CD4-positive, alpha-beta T cell treated with Interleukin-6 at 100 ng/mL for 8 hours (primary cell): ENCODE data around the gene NAA10.

Source experiments
- DNase-seq: peaks from one replicate; pipeline ENCODE4 v3.0.0-alpha.2; 2020; ENCODE audit warnings: mixed read lengths, low spot score

NAA10 gene

DNA sequence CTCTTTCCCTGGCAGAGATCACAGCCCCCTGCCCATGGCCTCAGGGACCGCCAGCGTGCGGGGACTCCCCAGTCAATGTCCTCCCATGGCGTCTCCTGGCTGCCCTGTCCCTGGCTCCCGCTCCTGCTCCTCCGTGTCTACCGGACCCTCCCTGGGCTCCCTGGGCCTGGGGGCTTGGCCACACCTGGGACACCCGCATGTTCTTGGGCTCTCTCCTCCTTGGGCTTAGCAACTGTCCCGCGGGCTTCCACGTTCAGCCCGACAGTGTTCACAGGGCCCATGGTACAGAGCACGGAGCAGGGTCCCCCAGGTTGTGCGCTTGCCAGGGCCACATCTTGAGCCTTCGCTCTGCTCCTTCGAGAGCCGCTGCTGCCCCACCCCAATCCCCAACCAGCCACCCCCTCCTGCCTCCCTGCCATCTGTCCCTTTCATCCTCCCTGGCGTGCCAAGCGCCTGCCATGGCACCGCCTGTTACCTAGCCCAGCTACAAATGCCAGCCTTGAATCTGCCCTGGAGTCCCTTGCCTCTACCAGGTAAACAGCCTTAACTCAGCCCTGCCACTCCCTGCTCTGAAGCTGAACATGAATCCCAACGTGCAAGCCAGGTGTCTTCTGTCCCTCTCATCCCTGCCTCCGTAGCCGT, 26.5 kb downstream of the NAA10 start:
- no peak for DNase-seq

- DNase-seq = no peak
Measured at GRCh38 chrX:153907456-153907855, 27.4 kb downstream of the NAA10 start.

DNA sequence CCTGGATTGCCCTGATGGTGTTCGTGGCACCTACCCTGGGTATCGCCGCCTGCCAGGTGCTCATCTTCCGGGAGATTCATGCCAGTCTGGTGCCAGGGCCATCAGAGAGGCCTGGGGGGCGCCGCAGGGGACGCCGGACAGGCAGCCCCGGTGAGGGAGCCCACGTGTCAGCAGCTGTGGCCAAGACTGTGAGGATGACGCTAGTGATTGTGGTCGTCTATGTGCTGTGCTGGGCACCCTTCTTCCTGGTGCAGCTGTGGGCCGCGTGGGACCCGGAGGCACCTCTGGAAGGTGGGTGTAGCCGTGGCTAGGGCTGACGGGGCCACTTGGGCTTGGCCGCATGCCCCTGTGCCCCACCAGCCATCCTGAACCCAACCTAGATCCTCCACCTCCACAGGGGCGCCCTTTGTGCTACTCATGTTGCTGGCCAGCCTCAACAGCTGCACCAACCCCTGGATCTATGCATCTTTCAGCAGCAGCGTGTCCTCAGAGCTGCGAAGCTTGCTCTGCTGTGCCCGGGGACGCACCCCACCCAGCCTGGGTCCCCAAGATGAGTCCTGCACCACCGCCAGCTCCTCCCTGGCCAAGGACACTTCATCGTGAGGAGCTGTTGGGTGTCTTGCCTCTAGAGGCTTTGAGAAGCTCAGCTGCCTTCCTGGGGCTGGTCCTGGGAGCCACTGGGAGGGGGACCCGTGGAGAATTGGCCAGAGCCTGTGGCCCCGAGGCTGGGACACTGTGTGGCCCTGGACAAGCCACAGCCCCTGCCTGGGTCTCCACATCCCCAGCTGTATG, 28.5 kb downstream of the NAA10 start:
- no peak for DNase-seq

GRCh38 chrX:153905481-153906095, 29.2 kb downstream of the NAA10 start:
- DNase-seq = no peak

DNA sequence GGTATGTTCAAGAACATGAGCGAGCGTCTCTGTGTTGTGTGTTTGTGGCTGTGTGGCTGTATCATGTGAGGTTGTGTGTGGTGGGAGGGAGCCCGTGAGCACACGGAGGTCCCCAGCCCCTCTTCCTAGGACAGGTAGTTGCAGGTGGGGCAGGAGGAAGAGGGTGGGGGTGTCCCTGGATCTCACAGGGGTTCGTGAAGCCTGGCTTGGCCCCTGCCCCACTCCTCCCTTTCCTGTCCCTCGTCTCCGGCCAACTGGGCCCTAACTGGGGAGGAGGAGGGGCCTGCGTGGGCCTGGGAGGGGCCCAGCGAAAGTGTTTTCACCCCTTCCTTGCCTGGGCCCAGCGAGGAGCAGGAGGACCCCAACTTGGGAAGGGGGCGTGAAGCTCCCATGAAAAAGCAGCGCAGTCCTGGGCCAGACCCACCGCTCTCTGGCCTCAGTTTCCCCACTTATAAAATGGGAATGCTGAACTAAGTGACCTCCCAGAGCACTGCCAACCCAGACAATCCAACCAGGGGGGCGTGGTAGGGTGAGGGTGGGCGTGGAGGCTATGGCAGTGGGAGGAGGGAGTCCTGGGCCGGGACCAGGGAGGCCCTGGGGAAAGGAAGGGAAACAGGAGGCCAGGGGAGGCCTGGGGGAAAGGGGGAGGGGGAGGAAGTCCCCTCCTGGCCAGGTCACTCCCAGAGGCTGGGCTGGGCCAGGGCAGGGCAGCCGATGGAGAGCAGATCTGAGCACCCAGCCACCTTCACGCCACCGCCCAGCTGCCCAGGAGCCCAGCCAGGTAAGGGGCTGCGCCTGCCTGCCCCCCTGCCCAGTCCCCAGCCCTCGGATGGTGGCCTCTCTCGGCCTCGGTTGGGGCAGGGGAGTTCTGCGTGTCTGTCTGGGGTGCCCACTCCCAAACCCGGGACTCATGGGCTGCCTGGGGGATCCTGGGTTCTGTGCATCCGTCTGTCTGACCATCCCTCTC, 30.6 kb downstream of the NAA10 start, which contains the start of gene AVPR2:
Gene AVPR2, plus strand, starts transcription at position 683 of the 967 bp plus-strand sequence. CDS start 473 bp downstream, outside the sequence.
- no peak for DNase-seq

GRCh38 chrX:153903238-153903980, 31.4 kb downstream of the NAA10 start:
- no peak for DNase-seq

DNA sequence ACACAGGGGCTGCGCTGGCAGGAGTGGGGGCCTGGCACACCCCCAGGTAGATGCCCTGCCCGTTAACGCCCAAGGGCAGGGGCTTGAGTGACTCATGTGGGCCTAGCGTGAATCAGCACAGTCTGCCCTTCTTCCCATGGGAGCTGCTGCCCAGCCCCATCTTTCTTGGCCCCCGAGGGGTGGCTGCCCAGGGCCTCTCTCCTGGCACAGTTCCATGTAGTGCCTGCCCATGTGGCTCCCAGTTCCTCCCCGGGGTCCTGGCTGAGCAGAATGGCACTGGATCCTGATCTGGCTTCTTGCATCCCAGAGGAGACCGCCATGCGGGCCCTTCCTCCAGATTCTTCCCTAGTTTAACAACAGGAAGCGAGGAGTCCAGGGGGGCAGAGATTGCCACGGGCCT, 32.5 kb downstream of the NAA10 start:
- DNase-seq = no peak

- DNase-seq = no peak
Measured at GRCh38 chrX:153901753-153902140, 33.1 kb downstream of the NAA10 start.

GRCh38 chrX:153900831-153901752, 33.7 kb downstream of the NAA10 start:
- peak; percentile 72 for DNase-seq

- DNase-seq = no peak
Measured at GRCh38 chrX:153897899-153898298, 36.9 kb downstream of the NAA10 start.

- DNase-seq = no peak
Measured at GRCh38 chrX:153889123-153889522, 45.7 kb downstream of the NAA10 start.

DNA sequence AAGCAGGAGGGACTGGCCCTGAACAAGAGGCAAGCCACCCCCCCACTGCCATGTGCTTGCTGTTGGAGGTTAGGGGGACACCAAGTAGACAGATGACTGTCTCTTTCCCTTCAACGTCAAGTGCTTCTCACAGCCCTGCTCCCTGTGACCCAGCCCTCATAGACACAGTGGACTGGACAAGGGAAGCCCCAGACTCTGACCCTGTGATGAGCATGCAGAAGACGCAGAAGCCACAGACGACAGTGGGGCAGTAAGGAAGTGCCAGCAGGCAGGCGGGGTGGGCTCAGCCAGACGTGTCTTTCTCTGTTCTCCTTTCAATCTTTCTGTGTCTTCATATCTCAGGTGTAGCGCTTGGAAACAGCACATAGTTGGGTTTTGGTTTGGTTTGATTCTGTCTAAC, 46.5 kb downstream of the NAA10 start:
- DNase-seq = no peak

GRCh38 chrX:153887385-153887784, 47.5 kb downstream of the NAA10 start:
- DNase-seq = no peak

- no peak for DNase-seq
Measured at GRCh38 chrX:153886915-153887314, 47.9 kb downstream of the NAA10 start.

DNA sequence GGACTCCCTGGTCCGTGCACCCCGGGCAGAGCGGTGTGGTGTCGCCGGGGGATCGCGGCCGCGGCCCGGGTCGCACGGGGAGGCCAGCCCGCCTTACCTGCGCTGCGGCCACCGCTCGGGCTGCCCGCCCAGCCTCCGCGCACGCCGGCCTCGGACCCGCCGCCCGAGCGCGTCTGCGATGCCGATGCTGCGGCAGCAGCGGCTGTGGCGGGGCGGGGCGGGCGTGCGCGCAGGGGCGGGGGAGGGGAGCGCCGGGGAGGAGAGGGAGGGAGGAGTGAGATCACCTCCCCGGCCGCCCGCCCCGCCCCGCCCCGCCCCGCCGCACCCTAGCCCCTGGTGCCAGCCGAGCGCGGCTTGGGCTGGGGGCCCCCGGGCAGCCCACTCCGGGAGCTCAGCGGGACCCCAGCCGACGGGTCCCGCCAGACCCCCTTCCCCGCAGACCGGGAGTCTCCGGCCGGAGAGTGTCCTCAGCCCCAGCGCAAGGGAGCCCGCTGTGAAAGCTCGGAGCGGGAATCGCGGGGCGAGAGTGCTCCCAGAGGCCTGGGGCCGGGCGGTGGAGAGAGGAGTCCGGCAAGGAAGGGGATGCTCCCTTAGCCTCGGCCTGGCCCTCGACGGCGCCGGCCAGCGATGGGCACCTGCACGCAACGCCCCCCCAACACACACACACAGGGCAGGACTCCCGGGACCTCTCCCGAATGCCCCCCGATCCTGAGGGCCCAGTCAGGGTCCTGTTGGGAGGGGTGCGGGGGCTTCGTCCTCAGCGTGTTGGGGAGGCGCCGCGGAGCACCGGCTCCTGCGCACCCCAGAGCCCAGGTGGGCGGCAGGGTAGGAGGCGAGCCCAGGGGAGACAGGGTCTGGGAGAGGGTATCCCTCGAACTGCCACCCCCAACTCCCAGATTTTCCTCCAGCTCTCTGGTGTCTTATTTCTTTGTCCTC, 48.6 kb downstream of the NAA10 start, which contains the start of gene L1CAM:
Gene L1CAM, minus strand, starts transcription at position 206 of the 936 bp plus-strand sequence. CDS start 10,337 bp downstream, outside the sequence.
- DNase-seq = peak; percentile 41

DNA sequence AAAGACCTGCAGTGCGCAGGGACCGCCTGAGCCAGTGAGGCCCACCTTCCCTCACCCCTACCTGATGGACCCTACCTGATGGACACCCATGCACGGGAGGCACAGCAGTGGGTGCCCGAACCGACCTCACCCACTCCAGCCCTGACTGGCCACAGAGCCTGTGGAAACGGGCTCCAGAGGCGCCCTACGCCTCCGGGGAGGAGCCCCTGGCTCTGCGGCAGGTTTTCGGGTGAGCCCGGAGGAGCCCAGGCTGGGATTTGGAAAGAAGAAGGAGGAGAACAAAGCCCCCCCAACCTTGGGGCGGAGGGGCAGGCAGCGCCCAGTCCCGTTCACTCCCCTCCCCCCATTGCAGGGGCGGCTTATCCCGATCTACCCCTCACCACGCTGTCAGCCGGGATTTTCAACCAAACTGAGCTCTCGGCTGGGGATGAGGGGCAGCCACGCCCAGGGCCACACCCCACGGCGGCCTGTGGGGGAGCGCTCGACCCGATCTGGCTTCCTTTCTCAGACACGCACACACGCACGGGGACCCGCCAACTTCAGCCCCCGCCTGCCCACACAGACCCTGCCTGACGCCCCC, 49.5 kb downstream of the NAA10 start:
- no peak for DNase-seq

DNA sequence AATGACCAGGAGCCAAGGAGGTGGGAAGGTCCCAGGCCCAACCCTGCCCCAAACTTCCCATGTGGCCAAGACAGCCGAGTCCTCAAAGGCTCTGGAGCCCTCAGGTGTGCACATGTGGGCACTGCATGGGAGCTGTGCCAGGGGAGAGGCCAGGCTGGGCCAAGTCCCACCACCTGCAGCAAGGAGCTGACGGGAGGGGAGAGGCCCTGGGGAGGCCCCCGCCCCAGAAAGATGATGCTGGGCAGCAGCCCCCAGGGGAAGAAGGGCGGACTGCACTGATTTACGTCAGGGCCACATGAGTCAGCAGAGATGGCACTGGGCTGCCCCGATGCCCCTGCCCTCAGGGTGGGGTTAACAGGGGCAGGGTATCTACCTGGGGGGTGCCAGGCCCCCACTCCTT, 50.2 kb downstream of the NAA10 start:
- DNase-seq = no peak

DNA sequence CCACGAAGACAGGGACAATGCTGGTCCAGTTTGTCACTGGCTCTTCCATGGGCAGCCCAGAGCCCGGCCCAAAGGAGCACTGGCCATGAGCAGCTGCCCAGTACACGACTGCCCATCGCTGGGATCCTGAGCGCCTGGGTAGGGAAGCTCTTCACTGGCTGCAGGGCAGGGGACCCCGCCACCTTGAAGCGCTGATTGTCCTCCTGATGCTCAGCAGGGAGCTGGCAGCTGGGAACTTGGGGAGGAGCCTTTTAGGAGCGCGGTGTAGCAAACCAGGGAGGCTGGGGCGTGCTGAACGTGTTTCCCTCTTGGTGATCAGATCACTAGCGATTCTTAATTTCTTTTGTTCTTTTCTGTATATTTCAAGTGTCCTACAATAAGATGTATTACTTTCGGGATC, 50.7 kb downstream of the NAA10 start:
- no peak for DNase-seq
